T1000 (cell line): ENCODE measurements around the gene NELL1.
"Not testable (repeated sequence)": the region's sequence is repeated elsewhere in the genome, so short reads cannot be mapped to it uniquely, and the experiment has no call there.

Experiments used
- DNase-seq: peaks from one replicate; lab custom pipeline; 2025; ENCODE audit warnings: mixed read lengths; lab: John Stamatoyannopoulos, UW

Gene NELL1

GRCh38 chr11:21198498-21198897, 529.1 kb downstream of the NELL1 start:
- DNase-seq: no peak

- DNase-seq: no peak
Observed at GRCh38 chr11:21205205-21205604, 535.8 kb downstream of the NELL1 start.

GRCh38 chr11:21225860-21226259, 556.5 kb downstream of the NELL1 start:
- no peak for DNase-seq

- DNase-seq: no peak
Observed at GRCh38 chr11:21229224-21229623, 559.8 kb downstream of the NELL1 start.

- DNase-seq: no peak
Observed at GRCh38 chr11:21250196-21250595, 580.8 kb downstream of the NELL1 start.

- DNase-seq: no peak
Observed at GRCh38 chr11:21254055-21254454, 584.7 kb downstream of the NELL1 start.

- DNase-seq: no peak
Observed at GRCh38 chr11:21254790-21255189, 585.4 kb downstream of the NELL1 start.

- no peak for DNase-seq
Observed at GRCh38 chr11:21257461-21257860, 588.1 kb downstream of the NELL1 start.

GRCh38 chr11:21258414-21258813, 589.0 kb downstream of the NELL1 start:
- DNase-seq: no peak

GRCh38 chr11:21260101-21260500, 590.7 kb downstream of the NELL1 start:
- no peak for DNase-seq

- DNase-seq: no peak
Observed at GRCh38 chr11:21262992-21263391, 593.6 kb downstream of the NELL1 start.

GRCh38 chr11:21264125-21264524, 594.7 kb downstream of the NELL1 start:
- DNase-seq: no peak

GRCh38 chr11:21268036-21268435, 598.6 kb downstream of the NELL1 start:
- DNase-seq: no peak

GRCh38 chr11:21272139-21272538, 602.8 kb downstream of the NELL1 start:
- DNase-seq: not testable (repeated sequence)

- no peak for DNase-seq
Observed at GRCh38 chr11:21278840-21279239, 609.5 kb downstream of the NELL1 start.

GRCh38 chr11:21285104-21285503, 615.7 kb downstream of the NELL1 start:
- no peak for DNase-seq

GRCh38 chr11:21289686-21290085, 620.3 kb downstream of the NELL1 start:
- DNase-seq: no peak

- no peak for DNase-seq
Observed at GRCh38 chr11:21295508-21295907, 626.1 kb downstream of the NELL1 start.

- DNase-seq: no peak
Observed at GRCh38 chr11:21301981-21302380, 632.6 kb downstream of the NELL1 start.

- DNase-seq: no peak
Observed at GRCh38 chr11:21306739-21307358, 637.5 kb downstream of the NELL1 start.

- no peak for DNase-seq
Observed at GRCh38 chr11:21307874-21308273, 638.5 kb downstream of the NELL1 start.

GRCh38 chr11:21316591-21316990, 647.2 kb downstream of the NELL1 start:
- DNase-seq: no peak

GRCh38 chr11:21321072-21321471, 651.7 kb downstream of the NELL1 start:
- DNase-seq: no peak

GRCh38 chr11:21321530-21321929, 652.1 kb downstream of the NELL1 start:
- no peak for DNase-seq
